GM10847 (cell line): Measurements from ENCODE around the gene VAPB.

Experiments used
- POLR2A ChIP-seq: IDR thresholded peaks from 2 replicates; pipeline ENCODE4 v1.6.1; 2011; ENCODE audit not compliant: insufficient read length; ENCODE audit errors: extremely low read depth

VAPB gene

GRCh38 chr20:58416835-58417234 is 27.8 kb downstream of the VAPB start:
- TF ChIP-seq POLR2A = no peak

GRCh38 chr20:58417438-58417837 is 28.4 kb downstream of the VAPB start:
- no peak for TF ChIP-seq POLR2A

- no peak for TF ChIP-seq POLR2A
These were observed 30.1 kb downstream of the VAPB start for GRCh38 chr20:58418949-58419748.

GRCh38 chr20:58420798-58421496 is 31.9 kb downstream of the VAPB start:
- TF ChIP-seq POLR2A = no peak

GRCh38 chr20:58421497-58421850 is 32.4 kb downstream of the VAPB start:
- TF ChIP-seq POLR2A = no peak

GRCh38 chr20:58424218-58424969 is 35.4 kb downstream of the VAPB start:
- no peak for TF ChIP-seq POLR2A

GRCh38 chr20:58428364-58428763 is 39.3 kb downstream of the VAPB start:
- TF ChIP-seq POLR2A = no peak

- TF ChIP-seq POLR2A = no peak
These were observed 40.3 kb downstream of the VAPB start for GRCh38 chr20:58429303-58429702.

- TF ChIP-seq POLR2A = no peak
These were observed 42.1 kb downstream of the VAPB start for GRCh38 chr20:58431134-58431533.

GRCh38 chr20:58432186-58432954 is 43.3 kb downstream of the VAPB start:
- TF ChIP-seq POLR2A = no peak

- TF ChIP-seq POLR2A = no peak
These were observed 44.1 kb downstream of the VAPB start for GRCh38 chr20:58433029-58433647.

GRCh38 chr20:58433759-58434158 is 44.7 kb downstream of the VAPB start:
- no peak for TF ChIP-seq POLR2A

- no peak for TF ChIP-seq POLR2A
These were observed 45.3 kb downstream of the VAPB start for GRCh38 chr20:58434326-58434725.

- no peak for TF ChIP-seq POLR2A
These were observed 46.2 kb downstream of the VAPB start for GRCh38 chr20:58435237-58435636.

- no peak for TF ChIP-seq POLR2A
These were observed 48.0 kb downstream of the VAPB start for GRCh38 chr20:58436868-58437645.
